MM.1S (cell line): ENCODE data around the gene TPCN1.

Source experiments
- DNase-seq: peaks from one replicate; pipeline ENCODE4 v3.0.0-alpha.2; 2015
- H2AFZ ChIP-seq: fragments of 300-600 bp; sonication (generic); 2 replicates; pipeline ENCODE4 v1.6.0; 2016; ENCODE audit warnings: antibody characterized with exemption, low read length
- H3F3A ChIP-seq: fragments of 300-600 bp; sonication (generic); 2 replicates; pipeline ENCODE4 v1.6.1; 2016; ENCODE audit warnings: mild to moderate bottlenecking, antibody characterized with exemption, low read length, moderate library complexity, mixed read lengths; ENCODE audit not compliant: insufficient read depth
- H3K27ac ChIP-seq: fragments of 300-600 bp; sonication (generic); 2 replicates; pipeline ENCODE4 v1.5.1; 2016; ENCODE audit warnings: mild to moderate bottlenecking, low read length
- H3K27me3 ChIP-seq: fragments of 300-600 bp; sonication (generic); replicated peaks from 2 replicates; pipeline ENCODE4 v1.6.0; 2016; ENCODE audit warnings: low read length; ENCODE audit not compliant: insufficient read depth
- H3K36me3 ChIP-seq: fragments of 300-600 bp; sonication (generic); replicated peaks from 2 replicates; pipeline ENCODE4 v1.6.1; 2016; ENCODE audit warnings: mild to moderate bottlenecking, low read length, mixed read lengths; ENCODE audit not compliant: insufficient read depth
- H3K4me1 ChIP-seq: fragments of 300-600 bp; sonication (generic); 2 replicates; pipeline ENCODE4 v1.6.1; 2016; ENCODE audit warnings: low read length, mixed read lengths
- H3K4me2 ChIP-seq: fragments of 300-600 bp; sonication (generic); 2 replicates; pipeline ENCODE4 v1.6.0; 2016; ENCODE audit warnings: low read depth, low read length
- H3K4me3 ChIP-seq: fragments of 300-600 bp; sonication (generic); 2 replicates; pipeline ENCODE4 v1.5.1; 2016; ENCODE audit warnings: low read length, mixed read lengths
- H3K79me2 ChIP-seq: fragments of 300-600 bp; sonication (generic); 2 replicates; pipeline ENCODE4 v1.6.1; 2016; ENCODE audit warnings: mixed run types, low read length, mixed read lengths
- H3K9ac ChIP-seq: fragments of 300-600 bp; sonication (generic); 2 replicates; pipeline ENCODE4 v1.6.1; 2016; ENCODE audit warnings: low read length, mixed read lengths
- H3K9me2 ChIP-seq: fragments of 300-600 bp; sonication (generic); replicated peaks from 2 replicates; pipeline ENCODE4 v1.6.1; 2016; ENCODE audit warnings: mild to moderate bottlenecking, low read length, mixed read lengths; ENCODE audit not compliant: insufficient read depth
- H3K9me3 ChIP-seq: fragments of 300-600 bp; sonication (generic); replicated peaks from 2 replicates; pipeline ENCODE4 v1.6.1; 2016; ENCODE audit warnings: mild to moderate bottlenecking, low read length, mixed read lengths; ENCODE audit not compliant: insufficient read depth
- H4K20me1 ChIP-seq: fragments of 300-600 bp; sonication (generic); 2 replicates; pipeline ENCODE4 v1.6.1; 2016; ENCODE audit warnings: mild to moderate bottlenecking, low read length, moderate library complexity, mixed read lengths; ENCODE audit not compliant: insufficient read depth
- EZH2 ChIP-seq: fragments of 300-600 bp; sonication (generic); optimal IDR thresholded peaks from 2 replicates; pipeline ENCODE3; 2017; ENCODE audit warnings: low read depth, mild to moderate bottlenecking, antibody characterized with exemption, low read length, mixed read lengths
- EZH2phosphoT487 ChIP-seq: fragments of 300-600 bp; sonication (generic); IDR thresholded peaks from 2 replicates; pipeline ENCODE4 v1.6.1; 2018; ENCODE audit warnings: antibody characterized with exemption, low read length
- TF ChIP-seq, protein P1 (sequence below): fragments of 300-600 bp; sonication (generic); IDR thresholded peaks from 2 replicates; pipeline ENCODE4 v1.5.1; 2016; ENCODE audit warnings: antibody characterized with exemption, low read length, mixed read lengths

The TPCN1 gene

GRCh38 chr12:113341535-113341934, 120.3 kb downstream of the TPCN1 start:
- Histone ChIP-seq H4K20me1 (no peaks in the 10 kb centered on the region), H3K9me3 (no peaks in the 10 kb centered on the region), H3F3A (no peaks in the 10 kb centered on the region), H3K27ac (no peak overlapping the region), H3K36me3 (no peaks in the 10 kb centered on the region), H2AFZ (no peak overlapping the region), H3K4me2 (no peak overlapping the region), H3K79me2 (no peaks in the 10 kb centered on the region), H3K4me3 (no peak overlapping the region), H3K27me3 (no peaks in the 10 kb centered on the region), H3K9ac (no peak overlapping the region), H3K4me1 (no peaks in the 10 kb centered on the region), H3K9me2 (no peaks in the 10 kb centered on the region)
- no peak for TF ChIP-seq EZH2phosphoT487
- TF ChIP-seq, protein P1, sequence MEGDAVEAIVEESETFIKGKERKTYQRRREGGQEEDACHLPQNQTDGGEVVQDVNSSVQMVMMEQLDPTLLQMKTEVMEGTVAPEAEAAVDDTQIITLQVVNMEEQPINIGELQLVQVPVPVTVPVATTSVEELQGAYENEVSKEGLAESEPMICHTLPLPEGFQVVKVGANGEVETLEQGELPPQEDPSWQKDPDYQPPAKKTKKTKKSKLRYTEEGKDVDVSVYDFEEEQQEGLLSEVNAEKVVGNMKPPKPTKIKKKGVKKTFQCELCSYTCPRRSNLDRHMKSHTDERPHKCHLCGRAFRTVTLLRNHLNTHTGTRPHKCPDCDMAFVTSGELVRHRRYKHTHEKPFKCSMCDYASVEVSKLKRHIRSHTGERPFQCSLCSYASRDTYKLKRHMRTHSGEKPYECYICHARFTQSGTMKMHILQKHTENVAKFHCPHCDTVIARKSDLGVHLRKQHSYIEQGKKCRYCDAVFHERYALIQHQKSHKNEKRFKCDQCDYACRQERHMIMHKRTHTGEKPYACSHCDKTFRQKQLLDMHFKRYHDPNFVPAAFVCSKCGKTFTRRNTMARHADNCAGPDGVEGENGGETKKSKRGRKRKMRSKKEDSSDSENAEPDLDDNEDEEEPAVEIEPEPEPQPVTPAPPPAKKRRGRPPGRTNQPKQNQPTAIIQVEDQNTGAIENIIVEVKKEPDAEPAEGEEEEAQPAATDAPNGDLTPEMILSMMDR = no peak
- no peak for TF ChIP-seq EZH2
- DNase-seq = no peak

- Histone ChIP-seq H3K79me2 (no peaks in the 10 kb centered on the region), H3K4me1 (no peaks in the 10 kb centered on the region), H3F3A (no peaks in the 10 kb centered on the region), H3K4me3 (no peak overlapping the region), H3K36me3 (no peaks in the 10 kb centered on the region), H3K9ac (no peak overlapping the region), H3K27ac (no peak overlapping the region), H3K27me3 (no peaks in the 10 kb centered on the region), H3K9me3 (no peaks in the 10 kb centered on the region), H2AFZ (no peak overlapping the region), H3K9me2 (no peaks in the 10 kb centered on the region), H4K20me1 (no peaks in the 10 kb centered on the region), H3K4me2 (no peak overlapping the region)
- no peak for DNase-seq
- no peak for TF ChIP-seq EZH2
Measured at GRCh38 chr12:113345318-113345717, 124.1 kb downstream of the TPCN1 start.

- no peak overlapping the region for H3K9ac ChIP-seq
Measured at GRCh38 chr12:113346353-113346752, 125.1 kb downstream of the TPCN1 start.

DNA sequence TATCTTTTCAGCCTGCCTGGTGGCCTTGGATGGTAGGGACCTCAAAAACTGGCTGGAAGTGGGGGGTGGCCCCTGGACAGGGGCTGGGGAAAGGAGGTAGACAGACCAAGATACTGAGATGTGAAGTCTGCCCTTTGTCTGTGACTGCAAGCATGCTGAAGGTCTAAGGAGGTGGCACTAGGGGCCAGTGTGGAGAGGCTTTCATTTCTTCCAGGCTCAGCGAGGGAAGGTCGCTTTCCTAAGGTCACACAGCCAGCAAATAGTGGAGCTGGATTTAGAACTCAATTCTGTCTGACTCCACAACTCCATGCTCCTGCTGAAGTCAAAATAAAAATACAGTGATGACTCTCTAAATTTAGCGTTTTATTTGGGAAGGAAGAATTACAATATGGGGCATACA, 125.8 kb downstream of the TPCN1 start:
- Histone ChIP-seq H3K9me2 (no peaks in the 10 kb centered on the region), H3K36me3 (no peaks in the 10 kb centered on the region), H4K20me1 (no peaks in the 10 kb centered on the region), H3K27ac (no peak overlapping the region), H2AFZ (no peak overlapping the region), H3K4me2 (no peak overlapping the region), H3K9me3 (no peaks in the 10 kb centered on the region), H3K79me2 (no peaks in the 10 kb centered on the region), H3K9ac (no peak overlapping the region), H3K4me1 (no peaks in the 10 kb centered on the region), H3K4me3 (no peak overlapping the region), H3K27me3 (no peaks in the 10 kb centered on the region), H3F3A (no peaks in the 10 kb centered on the region)
- no peak for DNase-seq
- no peak for TF ChIP-seq EZH2
- TF ChIP-seq EZH2phosphoT487 = no peak
- TF ChIP-seq, protein P1 = no peak

More at GRCh38 chr12:113346353-113346752, 125.1 kb downstream of the TPCN1 start:
- Histone ChIP-seq H4K20me1 (no peaks in the 10 kb centered on the region), H3K4me1 (no peaks in the 10 kb centered on the region), H3K27me3 (no peaks in the 10 kb centered on the region), H3K27ac (no peak overlapping the region), H3K36me3 (no peaks in the 10 kb centered on the region), H2AFZ (no peak overlapping the region), H3K4me2 (no peak overlapping the region), H3F3A (no peaks in the 10 kb centered on the region), H3K79me2 (no peaks in the 10 kb centered on the region), H3K4me3 (no peak overlapping the region), H3K9me3 (no peaks in the 10 kb centered on the region), H3K9me2 (no peaks in the 10 kb centered on the region)
- DNase-seq = no peak
- TF ChIP-seq, protein P1 = no peak
- no peak for TF ChIP-seq EZH2phosphoT487
- no peak for TF ChIP-seq EZH2
